GM19025 (cell line): Measurements from ENCODE around the gene NPB.

Experiments
- ATAC-seq: cut with Tn5 transposase; IDR thresholded peaks from one replicate; pipeline ENCODE4 v1.9.1; 2021; ENCODE audit warnings: mild to moderate bottlenecking, low read depth, moderate library complexity; ENCODE audit not compliant: unreplicated experiment

The NPB gene

DNA sequence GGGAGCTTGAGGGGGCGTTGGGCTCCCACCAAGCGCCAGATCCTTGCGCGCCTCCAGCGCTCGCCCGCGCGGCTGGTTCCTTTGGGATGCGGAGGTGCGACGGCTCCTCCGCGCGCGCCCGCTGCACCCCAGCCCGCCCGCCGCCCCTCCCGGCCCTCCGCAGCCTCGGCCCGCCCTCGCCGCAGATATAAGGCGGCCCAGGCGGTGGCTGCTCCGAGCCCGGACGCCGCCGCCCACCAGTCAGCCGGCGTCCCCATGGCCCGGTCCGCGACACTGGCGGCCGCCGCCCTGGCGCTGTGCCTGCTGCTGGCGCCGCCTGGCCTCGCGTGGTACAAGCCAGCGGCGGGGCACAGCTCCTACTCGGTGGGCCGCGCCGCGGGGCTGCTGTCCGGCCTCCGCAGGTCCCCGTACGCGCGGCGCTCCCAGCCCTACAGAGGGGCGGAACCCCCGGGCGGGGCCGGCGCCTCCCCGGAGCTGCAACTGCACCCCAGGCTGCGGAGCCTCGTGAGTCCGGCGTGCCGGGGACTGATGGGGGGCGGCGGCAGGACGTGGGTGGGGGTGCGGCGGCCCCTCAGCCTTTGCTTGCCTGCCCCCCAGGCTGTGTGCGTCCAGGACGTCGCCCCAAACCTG, at the start of gene NPB:
Gene NPB (plus strand): TSS at position 216 of the 630 bp plus-strand sequence. CDS start 40 bp downstream, at position 256.
- ATAC-seq, result no peak

DNA sequence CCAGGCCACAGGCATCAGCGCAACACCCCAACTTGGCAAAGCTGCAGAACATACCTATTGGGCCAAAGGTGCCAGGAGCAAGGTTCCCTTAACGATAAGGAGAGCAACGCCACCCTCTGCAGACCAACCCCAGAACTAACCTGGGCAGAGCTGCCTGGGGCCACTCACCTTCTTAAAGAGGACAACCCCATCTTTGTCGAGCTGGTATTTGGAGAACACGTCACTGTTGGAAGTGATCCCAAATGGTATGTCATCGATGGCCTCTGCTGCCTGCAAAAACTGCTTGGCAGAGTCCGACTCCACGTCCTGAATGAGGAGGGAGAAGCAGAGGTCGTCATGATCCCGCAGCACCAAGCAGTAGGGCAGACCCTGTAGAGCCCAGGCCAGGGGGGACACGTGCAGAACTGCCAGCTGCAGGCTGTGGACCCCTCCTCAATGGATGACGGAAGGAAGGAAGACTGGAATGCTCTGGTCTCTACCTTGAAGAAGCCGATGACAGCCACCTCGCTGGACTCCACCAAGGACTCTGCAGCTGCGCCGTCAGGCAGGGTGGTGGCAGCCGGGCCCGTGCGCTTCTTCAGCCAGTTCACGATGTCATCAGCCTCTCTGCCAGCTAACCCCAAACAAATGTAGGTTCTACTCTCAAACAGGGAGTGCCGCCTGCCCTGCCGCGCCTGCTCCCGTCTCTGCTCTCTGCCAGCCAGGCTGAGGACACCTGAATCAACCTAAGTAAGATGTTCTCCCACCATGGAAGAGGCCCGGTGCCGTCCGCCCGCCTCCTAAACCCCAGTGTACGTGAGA, 46.9 kb upstream of the NPB start:
- ATAC-seq, result no peak

DNA sequence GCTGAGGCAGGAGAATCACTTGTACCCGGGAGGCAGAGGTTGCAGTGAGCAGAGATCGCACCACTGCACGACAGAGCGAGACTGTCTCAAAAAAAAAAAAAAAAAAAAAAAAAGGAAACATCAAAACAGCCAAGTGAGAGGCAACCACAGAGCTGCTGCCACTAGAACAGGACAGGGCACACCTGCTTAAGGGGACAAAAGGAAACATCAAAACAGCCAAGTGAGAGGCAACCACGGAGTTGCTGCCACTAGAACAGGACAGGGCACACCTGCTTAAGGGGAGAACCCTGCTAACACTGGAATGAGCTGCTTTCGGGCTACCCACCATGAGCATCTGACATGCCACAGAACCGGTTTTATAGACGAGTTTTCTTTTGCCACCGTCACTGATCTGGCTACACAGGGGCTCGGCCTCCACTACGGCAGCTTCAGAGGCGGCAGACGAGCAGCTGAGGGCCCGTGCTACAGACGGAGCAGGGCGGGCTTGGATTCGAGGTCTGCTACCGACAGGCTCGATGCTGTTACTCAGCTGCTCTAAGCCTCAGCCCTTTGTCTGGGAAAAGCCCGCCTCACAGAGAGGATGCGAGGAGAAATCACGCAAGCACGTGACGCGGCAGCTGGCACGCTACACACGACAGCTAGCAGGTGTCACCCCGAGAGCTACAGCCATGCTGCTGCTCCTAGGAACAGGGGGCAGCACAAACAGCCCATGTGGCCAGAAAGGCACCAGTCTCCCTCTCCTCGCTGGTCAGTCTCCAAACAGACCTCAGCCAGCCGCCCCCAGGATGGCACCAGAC, 43.7 kb upstream of the NPB start:
- ATAC-seq, result no peak

DNA sequence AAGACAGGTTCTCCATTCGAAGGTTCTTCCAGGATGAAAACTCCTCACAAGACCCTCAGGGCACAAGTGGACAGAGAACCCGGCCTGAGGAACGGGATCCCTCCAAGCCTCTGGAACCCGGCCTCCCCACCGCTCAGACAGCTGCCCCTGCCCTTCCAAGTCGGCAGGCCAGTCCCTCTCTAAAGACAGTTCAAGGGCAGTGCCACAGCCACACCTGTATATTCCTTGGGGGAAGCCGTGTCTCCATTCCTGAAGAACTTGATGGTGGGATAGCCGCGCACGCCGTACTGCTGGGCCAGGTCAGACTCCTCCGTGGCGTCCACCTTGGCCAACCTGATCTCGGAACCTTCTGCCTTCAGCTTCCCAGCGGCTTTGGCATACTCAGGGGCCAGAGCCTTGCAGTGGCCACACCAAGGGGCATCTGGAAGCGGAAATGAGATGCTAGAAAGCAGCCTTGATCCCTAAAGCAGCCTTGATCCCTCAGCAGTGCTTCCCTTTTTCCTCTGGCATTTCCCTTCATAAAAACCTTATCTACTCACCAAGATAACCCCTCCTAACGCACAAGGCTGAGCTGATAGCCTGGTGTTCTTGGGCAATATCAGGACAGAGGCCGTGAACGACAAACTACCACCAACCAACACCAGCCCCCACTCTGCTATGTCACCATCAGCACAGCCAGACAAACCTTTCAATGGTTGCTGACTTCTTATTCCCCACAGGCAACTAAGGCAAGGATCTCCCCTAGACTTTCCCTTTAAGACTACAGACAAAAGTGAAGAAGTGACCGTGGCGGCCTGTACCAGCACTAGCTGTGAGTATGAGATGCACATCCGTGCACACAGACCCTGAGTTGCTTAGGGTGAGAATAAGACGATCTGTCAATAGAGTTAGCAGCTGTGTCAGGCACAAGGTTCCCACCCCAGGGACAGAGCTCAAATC, 42.8 kb upstream of the NPB start:
- no peak for ATAC-seq

DNA sequence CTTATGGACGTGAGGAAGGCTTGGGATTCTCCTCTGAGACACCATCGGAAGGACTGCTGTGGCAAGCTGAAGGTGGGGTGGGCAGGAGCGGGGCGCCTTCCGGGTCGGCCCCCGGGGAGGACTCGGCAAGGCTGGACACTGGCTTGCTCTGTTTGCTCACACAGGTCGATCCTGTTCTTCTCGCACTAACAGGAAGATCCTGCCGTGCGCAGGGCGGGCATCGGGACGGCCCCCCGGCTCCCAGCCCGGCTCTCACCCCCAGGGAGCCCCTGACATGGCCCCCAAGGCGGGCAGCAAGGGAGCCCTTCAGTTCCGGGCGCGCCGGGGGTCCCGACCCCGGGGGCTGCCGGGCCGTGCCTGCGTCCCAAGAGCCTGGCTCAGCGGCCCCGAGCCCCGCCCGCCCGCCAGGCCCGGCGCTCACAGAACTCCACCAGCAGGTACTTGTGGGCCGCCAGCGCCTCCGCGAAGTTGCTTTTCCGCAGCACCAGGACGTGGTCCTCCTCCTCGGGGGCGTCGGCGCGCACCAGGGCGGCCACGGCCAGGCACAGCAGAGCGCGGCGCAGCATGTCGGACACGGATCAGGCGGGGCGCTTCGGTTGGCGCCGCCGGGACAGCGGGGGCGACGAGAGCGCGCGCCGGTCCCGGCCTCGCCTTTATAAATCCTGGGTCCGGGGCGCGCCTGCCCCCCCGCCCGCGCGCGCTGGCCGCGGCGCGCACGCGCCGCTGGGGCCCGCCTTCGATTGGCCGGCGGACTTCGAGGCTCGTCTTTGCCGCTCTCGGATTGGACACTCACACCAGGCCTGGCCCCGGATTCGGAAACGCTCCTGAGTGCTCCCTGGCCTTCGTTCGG, 41.9 kb upstream of the NPB start, which contains the start of gene P4HB:
Gene P4HB (minus strand): TSS at position 630 of the 850 bp plus-strand sequence. CDS start 64 bp downstream, at position 566.
- ATAC-seq, result no peak

DNA sequence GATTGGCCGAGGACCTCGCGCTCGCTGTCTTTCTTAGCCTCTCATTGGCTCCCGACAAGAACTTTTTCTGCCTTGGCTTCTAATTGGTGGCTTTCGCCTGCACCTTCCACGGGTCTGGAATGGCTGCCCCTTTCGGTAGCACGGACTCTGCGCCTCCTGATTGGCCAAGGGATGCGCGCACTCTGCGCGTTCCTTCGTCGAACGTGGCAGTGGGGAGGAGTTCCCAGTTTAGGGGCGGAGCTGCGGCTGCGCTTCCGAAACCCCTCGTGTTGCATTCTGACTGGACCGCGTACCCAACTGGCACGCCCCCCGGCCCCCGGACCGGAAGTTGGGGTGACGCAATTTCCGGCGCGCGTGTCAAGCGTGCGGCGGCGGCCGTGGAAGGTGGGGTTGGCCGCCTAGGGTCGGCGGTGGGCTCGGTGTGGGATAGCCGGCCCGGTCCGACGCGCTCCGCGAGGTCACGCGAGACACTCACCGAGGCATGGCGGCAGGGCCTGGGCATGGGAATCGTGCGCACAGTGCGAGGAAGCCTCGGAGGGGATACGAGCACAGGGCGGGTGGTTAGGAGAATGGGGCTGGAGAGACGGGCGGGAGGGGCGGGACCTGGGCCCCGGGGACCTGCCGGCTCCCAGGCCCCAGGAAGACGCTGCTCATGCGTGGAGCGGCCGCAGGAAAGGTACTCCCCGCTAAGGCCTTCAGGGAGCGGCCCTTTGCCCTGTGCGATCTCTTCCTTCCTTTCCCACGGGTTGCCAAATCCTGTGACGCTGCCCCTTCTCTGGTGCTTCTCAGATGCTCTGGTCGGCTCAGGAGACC, 41.1 kb upstream of the NPB start:
- peak; percentile 77 for ATAC-seq

DNA sequence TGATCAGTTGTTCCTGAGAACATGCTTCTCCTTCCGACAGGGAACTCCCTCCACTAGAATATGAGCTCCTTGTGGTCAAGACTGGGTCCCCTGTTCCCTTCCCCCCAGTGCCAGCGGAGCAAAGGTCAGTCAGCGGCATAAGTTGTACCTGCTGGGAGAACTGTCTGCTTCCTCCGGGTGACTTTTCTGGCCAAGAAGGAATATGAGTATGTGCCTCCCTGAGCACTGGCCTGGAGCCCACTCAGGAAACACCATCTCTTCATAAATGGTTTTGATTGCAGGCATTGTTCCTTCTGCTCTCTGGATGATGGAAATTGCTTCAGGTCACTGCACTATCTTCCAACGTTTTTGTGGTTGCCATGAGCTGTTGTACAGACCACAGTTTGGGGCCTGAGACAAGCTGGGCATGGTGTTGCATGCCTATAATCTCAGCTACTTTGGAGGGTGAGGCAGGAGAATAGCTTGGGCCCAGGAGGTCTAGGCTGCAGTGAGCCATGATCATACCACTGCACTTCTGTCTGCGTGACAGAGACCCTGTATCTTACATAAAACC, 38.8 kb upstream of the NPB start:
- no peak for ATAC-seq

DNA sequence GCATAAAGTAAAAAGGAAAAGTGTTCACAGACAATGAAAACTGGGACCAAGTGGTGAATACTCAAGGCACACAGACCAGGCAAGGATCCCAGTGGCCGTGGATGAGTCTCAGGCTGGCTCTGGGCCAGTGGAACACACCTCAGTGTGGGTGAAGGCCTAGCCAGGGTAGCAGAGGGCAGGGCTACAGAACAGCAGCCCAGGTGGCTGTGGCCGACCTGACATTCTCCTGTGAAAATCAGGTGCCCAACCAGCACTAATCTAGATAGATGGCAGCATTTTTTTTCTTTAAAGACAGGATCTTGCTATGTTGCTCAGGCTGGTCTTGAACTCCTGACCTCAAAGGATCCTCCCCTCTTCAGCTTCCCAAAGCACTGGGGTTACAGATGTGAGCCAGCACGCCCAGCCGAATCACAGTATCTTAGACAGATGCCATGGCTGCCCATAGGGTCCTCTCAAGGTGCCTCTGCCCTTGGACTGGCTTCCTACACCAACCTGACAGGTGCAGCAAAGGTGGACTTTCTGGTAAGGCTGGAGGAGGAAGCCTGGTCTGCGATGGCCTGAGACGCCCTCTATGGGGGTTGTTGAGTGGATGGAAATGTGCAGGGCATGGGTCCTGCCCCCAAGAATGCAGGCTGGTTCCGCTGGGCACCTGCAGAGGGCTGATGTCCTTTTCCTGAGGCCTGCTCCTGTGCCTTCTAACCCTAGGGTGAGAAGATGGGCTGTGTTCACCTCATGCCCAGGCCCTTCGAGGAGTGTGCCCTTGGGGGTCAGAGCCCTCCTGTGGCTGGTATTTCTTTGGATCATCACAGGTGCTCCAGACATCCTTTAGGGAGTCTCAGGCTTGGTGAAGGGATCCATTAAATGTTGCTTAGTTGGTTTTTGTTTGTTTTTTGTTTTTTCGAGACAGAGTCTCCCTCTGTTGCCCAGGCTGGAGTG, 37.9 kb upstream of the NPB start:
- no peak for ATAC-seq

DNA sequence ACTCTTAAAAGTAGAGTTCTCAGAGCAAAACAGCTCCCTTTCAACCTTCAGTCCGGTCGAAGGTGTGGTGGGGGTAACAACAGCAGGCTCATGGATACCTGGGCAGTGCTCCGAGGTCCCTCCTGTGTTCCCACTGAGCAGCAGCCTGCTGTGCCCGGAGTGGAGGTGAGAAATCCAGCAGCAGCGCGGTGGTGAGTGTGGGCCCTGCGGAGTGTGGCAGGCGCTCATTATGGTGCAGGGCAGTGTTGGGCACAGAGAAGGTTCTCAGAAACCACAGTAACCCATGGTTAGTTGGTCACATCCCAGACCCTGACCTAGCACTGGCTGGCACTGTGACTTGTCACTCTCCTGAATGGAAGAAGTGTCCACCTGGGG, 36.7 kb upstream of the NPB start:
- no peak for ATAC-seq

DNA sequence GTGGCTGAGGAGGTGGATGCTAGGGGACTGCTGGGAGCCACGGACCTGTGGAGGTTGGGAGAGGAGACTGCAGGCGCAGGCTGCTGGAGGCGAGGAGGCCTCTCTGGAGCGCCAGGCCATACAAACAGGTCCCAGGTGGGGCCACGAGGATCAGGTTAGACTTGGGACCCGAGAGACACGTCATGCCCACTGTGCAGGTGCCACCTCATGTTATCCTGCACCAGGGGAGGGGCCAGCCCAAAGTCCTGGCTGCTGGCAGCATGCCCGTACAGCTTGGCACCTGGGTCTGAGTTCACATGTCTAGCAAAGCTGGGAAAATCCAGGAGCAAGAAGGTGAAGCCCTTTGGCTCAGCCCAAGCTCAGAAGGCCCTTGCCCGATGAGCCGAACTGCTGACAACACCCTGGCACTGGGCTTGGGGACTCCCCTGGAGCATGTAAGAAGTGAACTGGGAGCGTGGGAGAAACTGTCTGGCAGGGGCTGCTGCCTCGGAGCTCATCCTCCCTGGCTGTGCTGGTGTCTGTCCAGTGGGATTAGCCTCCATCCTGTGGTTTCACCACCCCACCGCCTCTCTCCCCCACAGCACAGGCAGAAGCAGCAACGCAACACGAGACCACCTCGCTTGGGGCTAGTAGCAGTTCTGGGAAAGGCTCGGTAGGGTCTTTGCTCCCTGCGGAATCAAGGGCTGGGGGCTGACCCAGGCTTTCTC, 36.2 kb upstream of the NPB start:
- no peak for ATAC-seq

DNA sequence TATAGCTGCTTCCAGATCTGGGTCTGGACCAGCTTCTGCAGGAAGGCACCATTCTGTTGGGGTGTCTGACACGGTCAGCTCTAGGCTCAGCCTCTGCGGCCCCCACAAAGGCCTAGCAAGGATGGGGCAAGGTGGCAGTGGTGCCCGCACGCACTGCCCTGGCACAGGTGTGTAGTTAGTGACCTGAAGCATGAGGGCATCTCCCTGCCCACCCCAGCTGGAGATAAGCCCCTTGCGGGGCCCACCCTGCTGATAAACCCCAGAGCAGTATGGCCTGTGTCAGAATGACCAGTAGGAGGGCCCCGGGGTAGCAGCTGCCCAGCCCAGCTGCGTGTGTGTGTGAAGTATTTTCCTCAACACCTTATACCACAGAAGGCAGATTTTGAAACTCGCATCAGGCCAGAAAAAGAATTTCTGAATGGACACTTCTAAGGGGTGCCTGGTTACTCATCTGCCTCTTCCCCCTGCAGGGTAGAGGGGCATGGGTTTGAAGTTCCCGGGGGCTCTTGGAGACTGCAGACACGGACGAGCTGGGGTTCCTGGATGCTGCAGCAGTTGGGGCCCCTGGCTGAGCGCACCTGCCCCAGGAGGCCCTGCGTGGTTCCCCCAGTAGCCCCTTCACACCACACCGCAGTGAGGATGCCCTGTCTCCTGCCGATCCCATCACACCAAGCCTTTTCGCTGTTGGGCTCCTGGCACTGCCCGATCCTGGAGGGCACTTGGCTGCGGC, 35.4 kb upstream of the NPB start:
- no peak for ATAC-seq

DNA sequence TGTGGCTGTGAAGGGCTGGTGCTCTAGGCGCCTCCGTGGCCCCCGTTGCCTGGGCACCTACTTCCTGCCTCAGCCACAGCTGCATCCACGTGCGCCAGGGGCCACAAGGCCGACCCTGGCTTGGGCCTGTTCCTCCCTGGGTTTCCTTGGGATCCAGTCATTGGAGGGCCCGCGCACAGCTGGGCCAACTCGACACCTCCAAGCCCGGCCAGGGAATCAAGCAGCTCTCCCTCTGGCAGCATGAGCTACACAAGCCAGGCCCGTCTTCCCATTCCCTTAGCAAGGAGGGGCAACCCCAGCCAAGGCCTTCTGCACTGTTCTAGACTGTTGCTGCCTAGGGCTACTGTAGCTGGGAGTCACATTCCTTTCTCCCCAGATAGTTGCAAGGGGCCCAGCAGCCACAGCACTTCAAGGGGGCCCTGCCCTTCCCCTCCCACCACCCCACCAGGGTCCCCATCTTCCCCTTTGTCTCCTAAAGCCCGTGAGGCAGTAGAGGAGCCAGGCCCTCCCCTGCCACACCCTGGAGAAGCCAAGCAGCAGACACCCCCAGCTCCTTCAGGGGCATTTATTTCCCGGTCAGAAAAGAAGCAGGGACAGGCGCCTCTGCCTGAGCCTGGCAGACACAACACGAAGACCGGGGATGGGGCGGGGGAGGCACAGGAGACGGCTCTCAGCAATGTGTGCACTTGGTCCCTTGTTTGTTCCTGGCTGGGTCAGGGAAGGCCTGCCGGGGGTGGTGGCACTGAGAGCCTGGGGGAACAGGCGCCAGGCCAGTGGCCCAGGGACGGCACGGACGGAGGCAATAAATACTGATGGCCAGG, 34.7 kb upstream of the NPB start:
- ATAC-seq, result no peak

DNA sequence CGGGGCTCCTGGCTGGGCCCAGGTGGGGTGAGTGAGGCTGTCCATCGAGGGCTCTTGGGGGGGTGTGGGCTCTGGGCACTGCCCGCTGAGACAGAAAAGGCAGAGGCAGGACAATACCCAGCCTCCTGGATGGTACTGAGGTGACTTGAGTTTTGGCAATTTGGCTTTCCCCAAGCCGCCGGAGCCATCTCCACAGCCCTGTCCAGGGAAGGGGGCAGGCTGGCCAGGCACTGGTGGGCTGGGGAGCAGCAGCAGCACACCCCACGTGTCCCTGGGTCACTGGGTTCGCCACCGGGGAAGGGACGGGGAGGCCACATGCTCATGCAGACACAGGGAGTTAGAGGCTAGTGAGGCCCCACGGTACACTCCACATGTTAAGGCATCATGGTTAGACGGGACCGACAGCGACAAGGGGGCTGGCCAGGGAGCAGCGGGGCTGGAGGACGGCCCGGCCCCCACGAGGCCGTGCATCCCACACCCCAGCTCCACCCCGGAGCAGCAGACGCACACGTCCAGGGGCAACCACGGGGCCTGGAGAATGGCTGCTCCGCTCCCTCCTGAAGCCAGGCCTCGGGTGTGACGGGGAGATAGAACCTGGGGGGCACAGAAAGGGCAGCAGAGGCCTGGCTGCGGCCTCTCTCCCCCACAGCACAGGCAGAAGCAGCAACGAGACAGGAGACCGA, 33.9 kb upstream of the NPB start:
- ATAC-seq, result no peak

DNA sequence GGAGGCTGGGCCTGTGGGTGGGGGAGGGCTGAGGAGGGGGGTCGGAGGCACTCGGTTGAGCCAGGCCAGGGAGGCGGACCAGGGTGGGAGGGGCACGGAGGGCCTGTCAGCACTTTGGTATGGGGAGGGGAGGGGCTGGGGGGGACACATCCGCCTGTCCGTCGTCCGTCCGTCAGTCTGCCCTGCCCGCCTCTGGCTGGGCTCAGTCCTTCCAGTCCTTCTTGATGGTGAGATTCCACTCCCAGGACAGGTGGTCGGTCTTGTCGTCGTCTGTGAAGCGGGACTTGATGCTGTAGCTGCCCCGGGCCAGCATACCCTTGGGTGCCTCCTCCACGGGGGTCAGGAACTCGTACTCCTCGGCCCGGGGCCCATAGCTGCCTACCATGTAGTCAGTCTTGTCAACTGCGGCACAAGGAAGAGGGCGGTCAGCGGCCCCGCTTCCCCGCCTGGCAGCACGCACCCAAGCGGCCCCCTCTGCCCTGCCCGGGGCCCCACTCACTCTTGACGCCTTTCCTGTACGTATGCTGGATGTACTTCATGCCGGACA, 33.3 kb upstream of the NPB start:
- no peak for ATAC-seq
